Cardiac fibroblast (primary cell): ENCODE results near the gene SLC5A11.
"Not testable (repeated sequence)": the region's sequence is repeated elsewhere in the genome, so short reads cannot be mapped to it uniquely, and the experiment has no call there.

Experiments used
- DNase-seq, 2 donors: peaks; one replicate each; pipeline versions ENCODE4 v3.0.0 to v3.0.0-alpha.2; 2010; ENCODE audit warnings: low read depth in 2 of 2
- H3K4me3 ChIP-seq, 2 donors: replicated peaks in 1 of 2; 1 replicate in 1 of 2; 2 replicates in 1 of 2; pipeline ENCODE4 v1.5.1; 2011; ENCODE audit warnings: low read depth in 2 of 2, low read length in 2 of 2, mild to moderate bottlenecking in 2 of 2, moderate library complexity in 1 of 2
- CTCF ChIP-seq: IDR thresholded peaks from one replicate; pipeline ENCODE4 v1.5.1; 2011; ENCODE audit warnings: low read depth, mild to moderate bottlenecking, low read length, inconsistent platforms

SLC5A11 gene

GRCh38 chr16:24836836-24837235, 8.9 kb upstream of the SLC5A11 start:
- no peak for DNase-seq
- H3K4me3 ChIP-seq = no peak overlapping the region
- no peak for TF ChIP-seq CTCF

- TF ChIP-seq CTCF = no peak
- H3K4me3 ChIP-seq = no peak overlapping the region
- DNase-seq = no peak
These were observed 7.8 kb upstream of the SLC5A11 start for GRCh38 chr16:24837969-24838368.

- peak; percentile 75 to 78 for DNase-seq
These were observed 7.1 kb upstream of the SLC5A11 start for GRCh38 chr16:24838554-24839266.

DNA sequence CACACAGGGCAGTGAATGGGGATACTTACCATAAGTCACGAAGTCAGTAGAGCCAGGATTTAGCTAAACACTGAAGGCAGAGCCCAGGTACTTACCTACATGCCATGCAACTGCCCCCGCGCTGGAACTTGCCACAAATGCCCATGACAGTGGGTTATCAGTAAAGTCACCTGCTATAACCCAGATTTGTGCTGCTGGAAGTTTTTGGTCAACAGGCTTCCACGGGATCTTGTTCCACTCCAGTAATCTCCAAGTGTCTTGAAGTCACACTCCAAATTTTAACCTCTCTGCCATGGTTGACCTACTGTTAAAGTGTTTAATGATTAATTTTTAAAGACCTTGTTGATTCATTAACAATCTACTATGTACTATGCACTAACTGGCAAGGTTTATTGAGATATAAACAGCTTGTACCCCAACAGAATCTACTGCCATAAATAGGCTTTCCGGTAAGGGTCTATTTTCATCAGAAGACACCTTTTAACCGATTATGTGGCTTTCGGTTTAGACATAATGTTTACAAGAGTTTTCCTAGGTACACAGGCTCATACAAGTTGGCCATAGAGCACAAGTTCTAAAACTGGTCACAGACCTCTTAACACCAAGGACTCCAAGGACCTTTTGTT, 6.3 kb upstream of the SLC5A11 start:
- no peak for TF ChIP-seq CTCF
- DNase-seq = no peak
- H3K4me3 ChIP-seq = no peak overlapping the region

More at GRCh38 chr16:24838554-24839266, 7.1 kb upstream of the SLC5A11 start:
- peak overlapping the region in 1 of 2 donors; percentile 32 for H3K4me3 ChIP-seq
- TF ChIP-seq CTCF = no peak

DNA sequence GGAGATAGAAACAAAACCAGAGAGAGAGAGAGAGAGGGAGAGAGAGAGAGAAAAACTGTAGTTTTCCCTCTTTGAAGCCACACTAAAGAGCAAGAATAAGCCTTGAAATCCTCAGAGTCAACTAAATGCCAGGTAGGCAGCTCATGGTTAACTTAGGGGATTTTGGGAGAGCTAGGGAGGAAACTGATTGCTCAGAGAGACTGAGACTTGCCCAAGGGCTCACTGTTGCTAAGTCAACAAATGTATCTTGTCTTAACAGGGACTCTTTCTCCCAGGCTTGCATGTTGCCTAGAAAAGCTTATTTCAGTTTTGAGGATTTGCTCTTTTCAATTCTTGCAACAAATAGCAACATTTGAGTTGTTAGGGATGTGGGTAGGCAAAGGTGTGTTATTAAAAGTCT, 4.5 kb upstream of the SLC5A11 start:
- no peak overlapping the region for H3K4me3 ChIP-seq
- no peak for DNase-seq
- no peak for TF ChIP-seq CTCF

GRCh38 chr16:24844101-24845030, 1.4 kb upstream of the SLC5A11 start:
- no peak for DNase-seq
- H3K4me3 ChIP-seq = no peak overlapping the region
- TF ChIP-seq CTCF = no peak

- H3K4me3 ChIP-seq, DNase-seq: not testable (repeated sequence)
These were observed 765 bp upstream of the SLC5A11 start for GRCh38 chr16:24845031-24845365.
